Activated CD4-positive, CD25-positive, alpha-beta regulatory T cell (primary cell): ENCODE measurements around the gene RAB28.
"Not testable (repeated sequence)": the region's sequence is repeated elsewhere in the genome, so short reads cannot be mapped to it uniquely, and the experiment has no call there.

Experiments used
- DNase-seq, 4 experiments: peaks; one replicate each; lab custom pipeline; 2025; lab: John Stamatoyannopoulos, UW

Gene RAB28

DNA sequence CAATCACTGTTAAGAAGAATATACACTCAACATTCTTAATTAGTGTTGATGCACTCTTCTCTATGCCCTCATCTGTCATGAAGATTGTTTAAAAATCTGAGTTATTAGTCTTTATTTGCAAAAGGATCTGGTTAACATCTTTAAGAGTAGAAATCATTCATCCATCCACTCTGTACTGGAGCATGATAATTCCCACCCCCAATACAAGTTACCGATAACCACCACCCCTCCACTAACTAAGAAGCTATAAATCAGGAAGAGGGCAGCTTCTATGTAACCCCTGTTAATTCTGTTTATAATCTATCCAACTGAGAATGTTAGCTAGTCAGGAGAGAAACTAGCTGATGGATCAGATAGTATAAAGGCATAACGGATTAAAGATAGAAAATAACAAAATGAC lies 34.5 kb downstream of the RAB28 start:
- DNase-seq, result no peak

DNA sequence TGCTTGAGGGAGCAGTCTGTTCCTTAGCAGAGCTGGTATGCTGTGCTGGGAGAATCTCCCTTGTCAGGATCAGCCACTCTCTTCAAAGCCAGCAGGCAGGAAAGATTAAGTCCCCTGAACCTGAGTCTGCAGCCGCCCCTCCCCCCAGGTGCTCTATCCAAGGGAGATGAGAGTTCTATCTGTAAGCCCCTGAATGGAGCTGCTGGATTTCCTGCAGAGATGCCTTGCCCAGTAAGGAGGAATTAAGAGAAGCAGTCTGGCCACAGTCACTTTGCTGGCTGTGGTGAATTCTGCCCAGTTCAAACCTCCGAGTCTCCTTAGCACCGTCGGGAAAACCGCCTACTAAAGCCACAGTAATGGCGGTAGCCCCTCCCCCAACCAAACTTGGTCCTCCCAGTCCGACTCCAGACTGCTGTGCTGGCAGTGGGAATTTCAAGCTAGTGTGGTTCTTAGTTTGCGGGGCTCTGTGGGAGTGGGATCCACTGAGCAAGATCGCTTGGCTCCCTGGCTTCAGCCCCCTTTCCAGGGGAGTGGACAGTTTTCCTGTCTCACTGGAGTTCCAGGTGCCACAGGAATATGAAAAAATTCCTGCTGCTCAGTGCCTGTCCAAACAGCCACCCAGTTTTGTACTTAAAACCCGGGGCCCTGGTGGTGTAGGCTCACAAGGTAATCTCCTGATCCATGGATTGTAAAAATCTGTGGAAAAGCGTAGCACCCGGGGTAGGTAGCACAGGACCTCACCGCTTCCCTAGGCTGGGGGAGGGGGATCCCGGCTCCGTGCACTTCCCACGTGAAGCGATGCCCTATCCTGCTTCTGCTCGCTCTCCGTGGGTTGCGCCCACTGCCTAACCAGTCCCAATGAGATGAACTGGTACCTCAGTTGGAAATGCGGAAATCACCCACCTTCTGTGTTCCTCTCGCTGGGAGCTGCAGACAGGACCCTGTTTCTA lies 38.0 kb downstream of the RAB28 start:
- DNase-seq, result no peak

DNA sequence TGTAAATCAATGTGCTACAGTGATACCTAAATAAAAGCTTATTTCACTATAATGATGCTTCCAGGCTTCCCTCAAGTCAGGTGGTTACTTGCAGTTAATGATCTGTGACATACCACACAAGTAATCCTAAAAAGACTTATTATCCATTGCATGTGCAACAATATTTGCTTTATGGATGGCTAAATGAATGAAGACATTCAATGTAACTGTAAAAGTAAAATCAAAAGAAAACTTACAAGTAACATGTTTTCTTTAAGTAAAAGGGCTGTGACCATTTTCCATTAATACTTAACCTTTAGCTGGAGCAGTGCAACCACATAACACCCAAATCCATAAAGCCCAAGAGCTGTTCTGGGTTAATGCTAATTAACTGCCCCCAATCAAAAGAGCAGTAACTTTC lies 42.6 kb downstream of the RAB28 start:
- no peak for DNase-seq

DNA sequence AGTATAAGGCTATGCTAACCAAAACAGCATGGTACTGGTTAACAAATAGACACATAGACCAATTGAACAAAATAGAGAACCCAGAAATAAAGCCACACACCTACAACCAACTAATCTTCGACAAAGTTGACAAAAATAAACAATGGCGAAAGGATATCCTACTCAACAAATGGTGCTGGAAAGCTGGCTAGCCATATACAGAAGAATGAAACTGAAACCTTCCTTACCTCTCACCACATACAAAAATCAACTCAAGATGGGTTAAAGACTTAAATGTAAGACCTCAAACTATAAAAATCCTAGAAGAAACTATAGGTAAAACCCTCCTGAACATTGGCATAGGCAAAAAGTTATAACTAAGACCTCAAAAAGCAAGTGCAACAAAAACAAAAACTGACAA lies 47.2 kb downstream of the RAB28 start:
- DNase-seq, result no peak

DNA sequence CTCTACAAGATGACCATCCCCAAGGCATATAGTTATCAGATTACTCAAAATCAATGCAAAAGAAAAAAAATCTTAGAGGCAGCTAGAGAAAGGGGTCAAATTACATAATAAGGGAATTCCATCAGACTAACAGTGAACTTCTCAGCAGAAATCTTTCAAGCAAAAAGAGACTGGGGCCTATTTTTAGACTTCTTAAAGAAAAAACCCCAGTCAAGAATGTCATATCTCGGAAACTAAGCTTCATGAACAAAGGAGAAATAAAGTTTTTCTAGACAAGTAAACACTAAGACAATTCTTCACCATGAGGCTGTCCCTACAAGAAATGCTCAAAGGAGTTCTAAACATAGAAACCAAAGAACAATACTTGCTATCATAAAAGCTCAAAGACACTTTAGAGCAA lies 51.7 kb downstream of the RAB28 start:
- DNase-seq, result no peak

DNA sequence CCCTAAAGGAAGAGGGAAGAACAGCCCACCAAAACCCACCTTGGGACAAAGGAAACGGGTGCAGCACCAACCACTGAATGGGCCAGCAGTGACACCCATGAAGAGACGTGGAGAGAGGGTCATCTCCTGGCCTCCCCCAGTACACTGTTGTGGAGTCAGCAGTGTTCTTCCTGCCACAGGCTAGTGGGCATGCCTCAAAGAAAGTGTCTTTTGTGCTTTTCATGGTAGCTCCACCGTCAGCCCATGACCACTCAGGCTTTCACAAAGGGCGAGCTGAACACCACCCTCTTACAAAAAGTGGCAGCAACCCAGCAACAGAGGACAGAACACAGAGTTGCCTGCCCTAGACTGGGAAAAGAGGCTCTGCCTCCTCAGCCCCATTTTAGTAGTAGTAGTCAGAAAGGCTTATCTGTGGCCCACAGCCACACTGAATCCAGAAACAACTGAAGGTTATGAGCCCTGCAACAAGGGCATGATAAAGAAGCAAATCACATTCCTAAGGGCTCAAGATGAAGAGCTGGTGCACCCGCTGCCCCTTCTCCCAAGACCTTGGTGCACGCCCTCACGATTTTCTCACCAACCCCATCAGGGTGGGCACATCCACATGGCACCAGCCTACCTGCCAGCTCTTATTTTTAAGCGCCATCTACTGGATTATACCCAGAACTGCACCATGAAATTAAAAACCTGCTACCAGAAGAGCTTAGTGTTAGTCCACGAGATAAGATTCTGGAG lies 53.1 kb downstream of the RAB28 start:
- no peak for DNase-seq

DNA sequence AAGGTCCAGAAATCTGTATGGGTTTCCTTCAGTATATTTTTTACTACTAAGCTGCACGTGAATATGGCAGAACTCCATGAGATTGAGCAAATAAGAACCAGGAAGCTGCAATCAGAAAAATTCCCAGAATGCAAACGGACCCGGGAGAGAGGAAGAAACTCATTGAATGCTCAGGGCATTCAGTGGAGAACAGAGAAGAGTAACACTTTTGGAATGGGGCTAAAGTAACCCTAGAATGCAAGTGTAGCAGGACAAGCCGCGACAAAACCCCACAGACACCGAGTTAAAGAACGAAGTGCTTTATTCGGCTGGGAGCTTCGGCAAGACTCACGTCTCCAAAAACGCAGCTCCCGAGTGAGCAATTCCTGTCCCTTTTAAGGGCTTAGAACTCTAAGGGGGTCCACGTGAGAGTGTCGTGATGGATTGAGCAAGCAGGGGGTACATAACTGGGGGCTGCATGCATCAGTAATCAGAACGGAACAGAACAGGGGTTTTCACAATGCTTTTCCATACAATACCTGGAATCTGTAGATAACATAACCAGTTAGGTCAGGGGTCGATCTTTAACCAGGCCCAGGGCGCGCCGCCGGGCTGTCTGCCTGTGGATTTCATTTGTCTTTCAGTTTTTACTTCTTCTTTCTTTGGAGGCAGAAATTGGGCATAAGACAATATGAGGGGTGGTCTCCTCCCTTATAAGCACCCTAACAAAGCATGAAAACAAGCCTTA lies 56.4 kb downstream of the RAB28 start:
- DNase-seq, result no peak

DNA sequence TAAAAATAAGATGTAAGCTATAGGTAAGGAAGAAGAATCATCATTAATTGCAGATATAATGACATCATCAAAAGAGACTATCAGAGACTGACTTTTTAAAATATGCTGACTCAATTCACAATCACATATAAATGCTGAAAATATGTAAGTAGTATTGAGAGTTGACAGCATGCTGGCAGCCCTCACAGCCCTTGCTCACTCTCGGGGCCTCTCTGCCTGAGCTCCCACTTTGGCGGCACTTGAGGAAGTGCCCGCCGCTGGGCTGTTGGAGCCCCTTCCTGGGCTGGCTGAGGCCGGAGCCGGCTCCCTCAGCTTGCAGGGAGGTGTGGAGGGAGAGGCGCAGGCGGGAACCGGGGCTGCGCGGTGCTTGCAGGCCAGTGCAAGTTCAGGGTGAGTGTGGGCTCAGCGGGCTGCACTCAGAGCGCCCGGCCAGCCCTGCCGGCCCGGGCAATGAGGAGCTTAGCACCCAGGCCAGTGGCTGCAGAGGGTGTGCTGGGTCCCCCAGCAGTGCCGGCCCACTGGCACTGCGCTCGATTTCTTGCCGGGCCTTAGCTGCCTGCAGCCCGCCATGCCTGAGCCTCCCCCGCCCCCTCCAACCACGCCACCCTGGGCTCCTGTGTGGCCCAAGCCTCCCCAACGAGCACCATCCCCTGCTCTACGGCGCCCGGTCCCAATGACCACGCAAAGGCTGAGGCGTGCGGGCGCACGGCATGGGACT lies 68.9 kb downstream of the RAB28 start:
- DNase-seq, result no peak

DNA sequence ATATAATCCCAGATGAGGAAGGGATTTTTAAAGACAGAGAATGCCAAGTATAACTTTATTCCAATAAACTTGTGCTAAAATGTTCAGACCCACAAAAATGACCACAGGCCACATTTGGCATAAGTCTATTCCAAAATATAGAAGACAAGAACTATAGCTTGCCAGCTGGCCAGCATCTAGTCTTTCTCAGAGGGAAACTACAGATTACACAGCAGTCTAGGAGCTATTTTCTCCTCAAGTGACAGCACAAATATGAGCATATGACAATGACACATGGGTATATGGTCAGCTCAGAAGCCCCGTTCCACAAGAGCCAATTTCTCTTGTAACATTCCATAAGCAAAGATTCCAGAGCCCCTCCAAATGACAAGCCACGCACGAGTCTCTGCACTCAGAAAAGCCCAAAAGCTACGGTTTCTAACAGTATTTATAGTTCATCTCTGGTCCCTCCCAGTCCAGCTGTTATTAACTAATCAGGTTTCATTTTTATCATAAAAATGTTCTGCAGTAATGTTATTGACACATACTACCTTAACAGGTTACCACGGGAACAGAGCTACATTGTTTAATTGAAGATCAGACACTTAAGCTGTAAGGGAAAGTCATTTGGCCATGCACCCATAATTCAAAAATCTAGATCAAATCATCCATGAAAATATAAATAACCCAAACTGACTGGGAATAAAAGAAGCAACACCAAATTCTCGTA lies 70.3 kb downstream of the RAB28 start:
- no peak for DNase-seq

DNA sequence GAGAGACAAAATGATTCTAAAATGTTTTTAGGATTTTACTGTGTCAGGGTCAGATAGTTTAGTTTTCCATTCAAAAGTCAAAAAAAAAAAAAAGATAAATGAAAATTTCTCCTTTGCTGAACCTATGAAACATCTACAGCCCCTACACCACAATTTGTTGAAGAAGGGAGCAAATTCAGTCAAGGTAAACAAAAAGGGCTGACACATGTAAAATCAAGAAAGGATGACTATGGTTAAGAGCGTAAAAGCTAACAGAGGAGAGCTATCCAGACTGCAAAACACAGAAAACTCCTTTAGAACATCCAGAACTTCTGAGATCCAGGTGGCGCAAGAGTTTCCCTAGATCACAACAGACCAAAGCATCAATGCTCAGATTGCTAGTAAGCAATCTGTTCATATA lies 72.2 kb downstream of the RAB28 start:
- no peak for DNase-seq

DNA sequence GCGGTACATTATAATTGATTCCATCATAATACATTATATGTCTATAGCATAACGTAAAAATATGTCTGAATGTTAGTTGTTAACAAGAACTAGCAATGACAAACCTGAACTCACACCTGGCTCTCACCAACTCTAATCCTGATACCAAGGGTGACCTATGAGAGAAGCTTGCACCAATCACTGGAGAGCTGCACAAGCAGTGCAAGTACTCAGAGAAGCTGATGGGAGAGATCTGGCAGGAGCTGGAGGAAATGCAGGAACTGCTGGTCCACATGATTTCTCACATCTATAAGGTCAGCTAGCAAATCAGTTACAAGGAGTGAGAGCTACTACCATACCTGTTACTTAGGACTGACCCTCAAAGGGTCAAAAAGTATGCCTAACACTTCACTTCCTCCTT lies 74.8 kb downstream of the RAB28 start:
- no peak for DNase-seq

DNA sequence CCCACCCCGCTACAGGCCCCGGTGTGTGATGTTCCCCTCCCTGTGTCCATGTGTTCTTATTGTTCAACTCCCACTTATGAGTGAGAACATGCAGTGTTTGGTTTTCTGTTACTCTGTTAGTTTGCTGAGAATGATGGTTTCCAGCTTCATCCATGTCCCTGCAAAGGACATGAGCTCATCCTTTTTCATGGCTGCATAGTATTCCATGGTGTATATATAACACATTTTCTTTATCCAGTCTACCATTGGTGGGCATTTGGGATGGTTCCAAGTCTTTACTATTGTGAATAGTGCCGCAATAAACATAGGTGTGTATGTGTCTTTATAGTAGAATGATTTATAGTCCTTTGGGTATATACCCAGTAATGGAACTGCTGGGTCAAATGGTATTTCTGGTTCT lies 78.0 kb downstream of the RAB28 start:
- DNase-seq, result not testable (repeated sequence)

DNA sequence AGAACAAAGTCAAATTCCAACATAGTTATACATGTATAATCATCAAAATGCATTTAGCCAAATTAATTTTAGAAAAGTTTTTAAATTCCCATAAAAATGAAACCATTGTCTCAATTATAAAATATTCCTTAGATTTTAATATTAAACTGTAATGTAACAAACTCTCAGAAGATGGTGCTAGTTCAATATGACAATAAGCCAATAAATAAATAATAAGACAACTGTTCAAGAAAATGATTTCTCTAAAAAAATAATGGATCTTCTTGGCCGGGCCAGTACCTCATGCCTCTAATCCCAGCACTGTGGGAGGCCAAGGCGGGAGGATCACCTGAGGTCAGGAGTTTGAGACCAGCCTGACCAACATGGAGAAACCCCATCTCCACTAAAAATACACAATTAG lies 80.3 kb downstream of the RAB28 start:
- DNase-seq, result no peak

DNA sequence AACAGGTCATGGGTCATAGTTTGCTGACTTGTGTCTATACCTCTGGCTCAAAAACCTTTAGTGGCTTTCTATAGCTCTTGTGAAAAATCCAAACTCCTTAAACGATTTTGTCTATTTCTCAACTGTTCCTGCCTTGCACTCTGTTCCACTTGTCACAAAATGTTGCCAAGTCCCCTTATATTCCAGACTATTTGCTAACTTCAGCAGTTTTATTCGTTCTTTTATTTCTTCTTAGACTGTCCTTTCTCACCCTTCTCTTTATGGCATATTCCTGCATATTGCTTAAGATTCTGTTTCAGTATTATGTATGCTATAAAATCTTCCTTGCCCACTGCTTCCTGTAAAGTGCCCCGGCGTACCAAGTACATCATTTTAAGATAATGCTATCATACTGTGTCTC lies 80.8 kb downstream of the RAB28 start:
- DNase-seq, result no peak

DNA sequence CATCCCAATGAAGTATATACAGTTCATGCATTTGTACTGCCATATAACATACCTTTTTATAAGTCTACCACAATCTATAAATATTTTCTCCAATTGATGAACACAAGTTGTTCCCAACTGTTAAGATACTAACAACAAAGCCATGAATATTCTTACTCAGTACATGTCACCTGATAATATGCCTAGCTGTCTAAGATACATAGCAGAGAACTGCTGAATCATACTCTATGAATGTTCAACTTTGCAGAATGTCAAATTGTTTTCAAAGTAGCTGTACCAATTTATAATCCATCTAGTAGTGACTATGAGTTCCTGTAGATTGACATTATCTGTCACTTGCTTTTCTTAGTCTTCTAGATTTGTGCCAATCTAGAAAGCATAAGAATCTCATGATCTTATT lies 84.9 kb downstream of the RAB28 start:
- no peak for DNase-seq

DNA sequence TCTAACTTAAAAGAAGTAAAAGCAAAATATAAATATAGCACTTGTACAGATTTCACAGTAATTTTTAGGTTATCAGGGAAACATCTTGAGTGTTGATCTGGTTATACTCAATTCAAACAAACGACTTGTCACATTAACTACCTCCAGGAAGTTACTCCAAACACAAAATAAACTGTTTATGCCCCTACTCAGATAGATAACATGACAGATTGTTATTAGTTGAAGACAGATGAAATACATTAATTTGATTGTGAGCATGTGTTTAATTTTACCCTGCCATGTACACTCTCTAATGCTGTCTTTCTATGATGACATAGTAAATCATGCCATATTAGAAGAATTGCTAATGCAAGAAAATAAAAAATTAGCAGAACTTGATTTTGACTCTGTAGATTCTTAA lies 88.0 kb downstream of the RAB28 start:
- no peak for DNase-seq

DNA sequence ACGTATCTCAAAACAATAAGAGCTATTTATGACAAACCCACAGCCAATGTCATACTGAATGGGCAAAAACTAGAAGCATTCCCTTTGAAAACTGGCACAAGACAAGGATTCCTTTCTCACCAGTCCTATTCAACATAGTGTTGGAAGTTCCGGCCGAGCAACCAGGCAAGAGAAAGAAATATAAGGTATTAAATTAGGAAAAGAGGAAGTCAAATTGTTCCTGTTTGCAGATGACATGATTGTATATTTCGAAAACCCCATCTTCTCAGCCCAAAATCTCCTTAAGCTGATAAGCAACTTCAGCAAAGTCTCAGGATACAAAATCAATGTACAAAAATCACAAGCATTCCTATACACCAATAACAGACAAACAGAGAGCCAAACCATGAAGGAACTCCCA lies 94.2 kb downstream of the RAB28 start:
- not testable (repeated sequence) for DNase-seq

DNA sequence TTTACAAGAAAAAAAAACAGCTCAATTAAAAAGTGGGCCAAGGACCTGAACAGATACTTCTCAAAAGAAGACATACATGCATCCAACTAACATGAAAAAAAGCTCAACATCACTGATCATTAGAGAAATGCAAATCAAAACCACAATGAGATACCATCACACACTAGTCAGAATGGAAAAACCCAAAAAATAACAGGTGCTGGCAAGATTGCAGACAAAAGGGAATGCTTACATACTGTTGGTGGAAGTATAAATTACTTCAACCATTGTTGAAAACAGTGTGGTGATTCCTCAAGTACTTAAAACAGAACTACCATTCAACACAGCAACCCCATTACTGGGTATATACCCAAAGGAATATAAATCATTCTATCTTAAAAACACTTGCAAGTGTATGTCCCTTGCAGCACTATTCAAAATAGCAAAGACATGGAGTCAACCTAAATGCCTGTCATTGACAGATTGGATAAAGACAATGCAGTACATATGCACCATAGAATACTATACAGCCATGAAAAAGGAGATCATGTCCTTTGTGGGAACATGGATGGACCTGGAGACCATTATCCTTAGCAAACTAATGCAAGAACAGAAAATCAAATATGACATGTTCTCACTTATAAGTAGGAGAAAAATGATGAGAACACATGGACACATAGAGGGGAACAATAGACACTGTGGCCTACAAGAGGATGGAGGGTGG lies 97.6 kb downstream of the RAB28 start:
- DNase-seq, result no peak

DNA sequence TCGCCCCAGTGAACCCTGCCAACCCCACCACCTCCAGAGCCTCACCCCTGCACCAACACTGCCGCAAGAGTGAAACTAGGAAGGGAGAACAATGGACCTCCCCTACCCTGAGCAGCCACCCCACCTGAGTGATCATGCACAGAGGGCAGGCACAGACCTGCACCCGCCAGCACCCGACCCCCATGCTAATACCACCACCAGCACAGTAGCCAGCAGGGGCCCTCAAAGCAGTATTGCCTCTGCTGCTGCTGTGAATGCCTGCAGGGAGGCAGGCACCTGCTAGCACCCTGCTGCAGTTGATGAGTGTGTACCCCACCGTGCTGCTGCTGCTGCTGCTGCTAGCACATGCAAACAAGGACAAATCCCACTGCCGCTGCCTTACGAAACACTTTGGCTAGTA lies 100.1 kb downstream of the RAB28 start:
- DNase-seq, result no peak

DNA sequence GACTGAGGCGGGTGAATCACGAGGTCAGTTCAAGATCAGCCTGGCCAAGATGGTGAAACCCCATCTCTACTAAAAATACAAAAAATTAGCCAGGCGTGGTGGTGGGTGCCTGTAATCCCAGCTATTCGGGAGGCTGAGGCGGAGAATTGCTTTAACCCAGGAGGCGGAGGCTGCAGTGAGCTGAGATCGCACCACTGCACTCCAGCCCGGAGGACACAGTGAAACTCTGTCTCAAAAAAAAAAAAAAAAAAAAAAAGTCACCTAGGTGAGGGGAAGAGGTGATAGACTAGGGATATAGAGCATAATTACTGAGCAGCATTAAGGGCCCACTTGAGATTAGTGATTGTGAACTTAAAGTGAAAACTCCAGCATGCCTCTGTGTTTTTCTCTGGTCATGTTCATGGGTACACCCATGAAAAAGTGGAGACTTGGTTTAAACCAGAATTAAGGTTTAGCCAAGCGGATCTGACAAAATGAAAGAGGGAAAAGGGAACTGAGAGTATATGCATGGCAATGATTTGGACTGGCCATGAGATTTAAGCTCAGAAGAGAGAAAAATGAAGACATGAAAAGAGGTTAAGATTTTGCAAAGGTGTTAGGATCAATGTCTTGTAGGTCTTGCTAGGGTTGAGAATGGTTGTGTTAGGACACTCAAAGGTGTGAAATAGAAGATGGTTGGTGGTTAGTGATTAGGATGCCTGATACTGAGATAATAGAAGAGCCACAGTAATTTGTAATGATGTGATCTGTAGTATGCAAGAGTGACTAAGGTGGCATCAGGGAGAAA lies 105.0 kb downstream of the RAB28 start:
- no peak for DNase-seq
